HepG2 (cell line): ENCODE results near the gene SLC12A3. TPM values are rescaled to one million over a fixed set of nuclear protein-coding genes. Genes with fewer than 3 reads are reported as not detected.

ENCODE experiments used
- BORCS8-MEF2B ChIP-seq: sonication (generic); formaldehyde crosslinking; IDR thresholded peaks from 2 replicates; pipeline ENCODE4 v1.8.0; 2022; ENCODE audit warnings: mild to moderate bottlenecking, missing genetic modification reagents
- GRHL1 ChIP-seq: sonication (generic); formaldehyde crosslinking; conservative IDR thresholded peaks from 2 replicates; pipeline ENCODE4 v1.8.0; 2022; ENCODE audit warnings: missing genetic modification reagents
- JUND ChIP-seq: sonication (generic); formaldehyde crosslinking; IDR thresholded peaks from 2 replicates; pipeline ENCODE4 v1.8.0; 2022; ENCODE audit warnings: mild to moderate bottlenecking, missing genetic modification reagents
- LBX2 ChIP-seq: sonication (generic); formaldehyde crosslinking; IDR thresholded peaks from 2 replicates; pipeline ENCODE4 v1.5.0; 2020; ENCODE audit warnings: missing genetic modification reagents, mild to moderate bottlenecking, borderline replicate concordance
- NCOR1 ChIP-seq: fragments of 200-600 bp; sonication (generic); IDR thresholded peaks from 2 replicates; pipeline ENCODE4 v1.7.0; 2017; ENCODE audit warnings: antibody characterized with exemption, low read length, borderline replicate concordance
- POLR2AphosphoS2 ChIP-seq: IDR thresholded peaks from 2 replicates; pipeline ENCODE4 v1.6.1; 2011; ENCODE audit warnings: low read depth, low read length, improper control_type of control experiment
- RAD21 ChIP-seq: fragments of 450-650 bp; formaldehyde crosslinking; IDR thresholded peaks from 2 replicates; pipeline ENCODE4 v1.5.0; 2020; ENCODE audit warnings: mild to moderate bottlenecking
- ZMAT3 ChIP-seq: sonication (generic); formaldehyde crosslinking; conservative IDR thresholded peaks from 2 replicates; pipeline ENCODE4 v1.7.0; 2021; ENCODE audit warnings: missing genetic modification reagents
- ZNF24 ChIP-seq: fragments of 450-650 bp; IDR thresholded peaks from 2 replicates; pipeline ENCODE4 v1.6.1; 2017; ENCODE audit warnings: antibody characterized with exemption, mild to moderate bottlenecking
- ZNF569 ChIP-seq: sonication (generic); formaldehyde crosslinking; IDR thresholded peaks from 2 replicates; pipeline ENCODE4 v1.5.0; 2020; ENCODE audit warnings: mild to moderate bottlenecking, missing genetic modification reagents, moderate library complexity, borderline replicate concordance
- ZNF781 ChIP-seq: sonication (generic); formaldehyde crosslinking; IDR thresholded peaks from 2 replicates; pipeline ENCODE4 v1.5.1; 2020; ENCODE audit warnings: borderline replicate concordance, mild to moderate bottlenecking, missing genetic modification reagents; ENCODE audit errors: not compliant biosample characterization
- ZSCAN21 ChIP-seq: sonication (generic); formaldehyde crosslinking; IDR thresholded peaks from 2 replicates; pipeline ENCODE4 v1.8.0; 2022; ENCODE audit warnings: mild to moderate bottlenecking, missing genetic modification reagents, moderate library complexity, borderline replicate concordance
- ZSCAN9 ChIP-seq: IDR thresholded peaks from 2 replicates; pipeline ENCODE4 v1.6.1; 2016; ENCODE audit warnings: borderline replicate concordance
- polyA plus RNA-seq, 8 experiments: library from polyadenylated mRNA; depleted of rRNA in 3 of 8; stranded (reverse) in 7 of 8; unstranded in 1 of 8; fragments of >200 nt; fragmentation: Illumina TruSeq in 4 of 8; extraction: Trizol in 4 of 8; gene quantifications; 2 replicates each; pipeline versions ENCODE4 v1.2.1 to v1.2.3, GENCODE V29; 2011 to 2016; ENCODE audit warnings: low read depth in 4 of 8, missing spikeins in 1 of 8, mixed read lengths in 1 of 8; ENCODE audit not compliant: insufficient read depth in 1 of 8
- total RNA-seq, 5 experiments: library from RNA; depleted of rRNA; stranded (reverse); fragments of >200 nt; fragmentation: Illumina TruSeq; extraction: Trizol; gene quantifications; 2 replicates each; pipeline ENCODE4 v1.2.3, GENCODE V29; 2016; ENCODE audit warnings: low read depth in 1 of 5
- TF ChIP-seq, protein P1 (sequence below): sonication (generic); formaldehyde crosslinking; IDR thresholded peaks from 2 replicates; pipeline ENCODE4 v1.8.0; 2022; ENCODE audit warnings: missing genetic modification reagents, mild to moderate bottlenecking, borderline replicate concordance
- TF ChIP-seq, protein P2 (sequence below): sonication (generic); formaldehyde crosslinking; IDR thresholded peaks from 2 replicates; pipeline ENCODE4 v1.4.0; 2020; ENCODE audit warnings: low read depth, missing genetic modification reagents
- TF ChIP-seq, protein P3 (sequence below): sonication (generic); formaldehyde crosslinking; IDR thresholded peaks from 2 replicates; pipeline ENCODE4 v1.4.0; 2020; ENCODE audit warnings: low read depth, mild to moderate bottlenecking, missing genetic modification reagents
- TF ChIP-seq, protein P4 (sequence below): sonication (generic); formaldehyde crosslinking; IDR thresholded peaks from 2 replicates; pipeline ENCODE4 v1.4.0; 2020; ENCODE audit warnings: missing genetic modification reagents

Gene SLC12A3
- total and polyA plus RNA-seq, 2 of the 13 experiments (the other 11 are each of a cell fraction or from before 2014, with no cell fraction given) = 6.2 TPM; not detected in 1

GRCh38 chr16:56931892-56932720 lies 67.1 kb downstream of the SLC12A3 start, which contains the start of gene HERPUD1 (continued):
- TF ChIP-seq ZSCAN21 (CRISPR knock-in tag) = peak; percentile 93
- no peak for TF ChIP-seq LBX2
- TF ChIP-seq, protein P1, sequence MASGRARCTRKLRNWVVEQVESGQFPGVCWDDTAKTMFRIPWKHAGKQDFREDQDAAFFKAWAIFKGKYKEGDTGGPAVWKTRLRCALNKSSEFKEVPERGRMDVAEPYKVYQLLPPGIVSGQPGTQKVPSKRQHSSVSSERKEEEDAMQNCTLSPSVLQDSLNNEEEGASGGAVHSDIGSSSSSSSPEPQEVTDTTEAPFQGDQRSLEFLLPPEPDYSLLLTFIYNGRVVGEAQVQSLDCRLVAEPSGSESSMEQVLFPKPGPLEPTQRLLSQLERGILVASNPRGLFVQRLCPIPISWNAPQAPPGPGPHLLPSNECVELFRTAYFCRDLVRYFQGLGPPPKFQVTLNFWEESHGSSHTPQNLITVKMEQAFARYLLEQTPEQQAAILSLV (CRISPR knock-in tag) = peak; percentile 44; the same call in 1 of the 2 replicates
- peak; percentile 89 for TF ChIP-seq ZSCAN9 (CRISPR knock-in tag)
- TF ChIP-seq, protein P2, sequence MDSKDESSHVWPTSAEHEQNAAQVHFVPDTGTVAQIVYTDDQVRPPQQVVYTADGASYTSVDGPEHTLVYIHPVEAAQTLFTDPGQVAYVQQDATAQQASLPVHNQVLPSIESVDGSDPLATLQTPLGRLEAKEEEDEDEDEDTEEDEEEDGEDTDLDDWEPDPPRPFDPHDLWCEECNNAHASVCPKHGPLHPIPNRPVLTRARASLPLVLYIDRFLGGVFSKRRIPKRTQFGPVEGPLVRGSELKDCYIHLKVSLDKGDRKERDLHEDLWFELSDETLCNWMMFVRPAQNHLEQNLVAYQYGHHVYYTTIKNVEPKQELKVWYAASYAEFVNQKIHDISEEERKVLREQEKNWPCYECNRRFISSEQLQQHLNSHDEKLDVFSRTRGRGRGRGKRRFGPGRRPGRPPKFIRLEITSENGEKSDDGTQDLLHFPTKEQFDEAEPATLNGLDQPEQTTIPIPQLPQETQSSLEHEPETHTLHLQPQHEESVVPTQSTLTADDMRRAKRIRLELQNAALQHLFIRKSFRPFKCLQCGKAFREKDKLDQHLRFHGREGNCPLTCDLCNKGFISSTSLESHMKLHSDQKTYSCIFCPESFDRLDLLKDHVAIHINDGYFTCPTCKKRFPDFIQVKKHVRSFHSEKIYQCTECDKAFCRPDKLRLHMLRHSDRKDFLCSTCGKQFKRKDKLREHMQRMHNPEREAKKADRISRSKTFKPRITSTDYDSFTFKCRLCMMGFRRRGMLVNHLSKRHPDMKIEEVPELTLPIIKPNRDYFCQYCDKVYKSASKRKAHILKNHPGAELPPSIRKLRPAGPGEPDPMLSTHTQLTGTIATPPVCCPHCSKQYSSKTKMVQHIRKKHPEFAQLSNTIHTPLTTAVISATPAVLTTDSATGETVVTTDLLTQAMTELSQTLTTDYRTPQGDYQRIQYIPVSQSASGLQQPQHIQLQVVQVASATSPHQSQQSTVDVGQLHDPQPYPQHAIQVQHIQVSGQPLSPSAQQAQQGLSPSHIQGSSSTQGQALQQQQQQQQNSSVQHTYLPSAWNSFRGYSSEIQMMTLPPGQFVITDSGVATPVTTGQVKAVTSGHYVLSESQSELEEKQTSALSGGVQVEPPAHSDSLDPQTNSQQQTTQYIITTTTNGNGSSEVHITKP (CRISPR knock-in tag) = 0 out of 2 replicates have a peak, but pooled peaks have one; percentile 72
- TF ChIP-seq POLR2AphosphoS2 = peak; percentile 97
- TF ChIP-seq GRHL1 (CRISPR knock-in tag) = no peak
- TF ChIP-seq, protein P3, sequence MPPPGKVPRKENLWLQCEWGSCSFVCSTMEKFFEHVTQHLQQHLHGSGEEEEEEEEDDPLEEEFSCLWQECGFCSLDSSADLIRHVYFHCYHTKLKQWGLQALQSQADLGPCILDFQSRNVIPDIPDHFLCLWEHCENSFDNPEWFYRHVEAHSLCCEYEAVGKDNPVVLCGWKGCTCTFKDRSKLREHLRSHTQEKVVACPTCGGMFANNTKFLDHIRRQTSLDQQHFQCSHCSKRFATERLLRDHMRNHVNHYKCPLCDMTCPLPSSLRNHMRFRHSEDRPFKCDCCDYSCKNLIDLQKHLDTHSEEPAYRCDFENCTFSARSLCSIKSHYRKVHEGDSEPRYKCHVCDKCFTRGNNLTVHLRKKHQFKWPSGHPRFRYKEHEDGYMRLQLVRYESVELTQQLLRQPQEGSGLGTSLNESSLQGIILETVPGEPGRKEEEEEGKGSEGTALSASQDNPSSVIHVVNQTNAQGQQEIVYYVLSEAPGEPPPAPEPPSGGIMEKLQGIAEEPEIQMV = peak; percentile 87
- TF ChIP-seq BORCS8-MEF2B = peak; percentile 59
- TF ChIP-seq, protein P4, sequence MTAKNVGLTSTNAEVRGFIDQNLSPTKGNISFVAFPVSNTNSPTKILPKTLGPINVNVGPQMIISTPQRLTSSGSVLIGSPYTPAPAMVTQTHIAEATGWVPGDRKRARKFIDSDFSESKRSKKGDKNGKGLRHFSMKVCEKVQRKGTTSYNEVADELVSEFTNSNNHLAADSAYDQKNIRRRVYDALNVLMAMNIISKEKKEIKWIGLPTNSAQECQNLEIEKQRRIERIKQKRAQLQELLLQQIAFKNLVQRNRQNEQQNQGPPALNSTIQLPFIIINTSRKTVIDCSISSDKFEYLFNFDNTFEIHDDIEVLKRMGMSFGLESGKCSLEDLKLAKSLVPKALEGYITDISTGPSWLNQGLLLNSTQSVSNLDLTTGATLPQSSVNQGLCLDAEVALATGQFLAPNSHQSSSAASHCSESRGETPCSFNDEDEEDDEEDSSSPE = peak; percentile 89
- peak; percentile 33; the same call in 1 of the 2 replicates for TF ChIP-seq NCOR1
- no peak for TF ChIP-seq ZNF569 (CRISPR knock-in tag)
- peak; percentile 81 for TF ChIP-seq RAD21 (CRISPR knock-in tag)
- TF ChIP-seq ZNF24 = no peak
- peak; percentile 89 for TF ChIP-seq JUND (CRISPR knock-in tag)
- peak; percentile 77; the same call in 1 of the 2 replicates for TF ChIP-seq ZMAT3
- TF ChIP-seq ZNF781 (CRISPR knock-in tag) = peak; percentile 95
